ENCODE measurements around the gene FAF2.
"Not testable (repeated sequence)": the region's sequence is repeated elsewhere in the genome, so short reads cannot be mapped to it uniquely, and the experiment has no call there.

The FAF2 gene

GRCh38 chr5:176454724-176455394, 6.7 kb downstream of the FAF2 start:
- DNase-seq (ENCODE audit: low read depth in 2 of 2) = no peak

- no peak for DNase-seq (ENCODE audit: low read depth in 2 of 2)
Measured at GRCh38 chr5:176458904-176459561, 10.8 kb downstream of the FAF2 start.

GRCh38 chr5:176461349-176461748, 13.2 kb downstream of the FAF2 start:
- DNase-seq (ENCODE audit: low read depth in 2 of 2) = no peak

- DNase-seq (ENCODE audit: low read depth in 2 of 2) = no peak
Measured at GRCh38 chr5:176463113-176463764, 15.1 kb downstream of the FAF2 start.

- DNase-seq (ENCODE audit: low read depth in 2 of 2) = no peak
Measured at GRCh38 chr5:176466245-176466871, 18.2 kb downstream of the FAF2 start.

GRCh38 chr5:176469296-176469695, 21.1 kb downstream of the FAF2 start:
- no peak for DNase-seq (ENCODE audit: low read depth in 2 of 2)

GRCh38 chr5:176470539-176470938, 22.4 kb downstream of the FAF2 start:
- no peak for DNase-seq (ENCODE audit: low read depth in 2 of 2)

- no peak for DNase-seq (ENCODE audit: low read depth in 2 of 2)
Measured at GRCh38 chr5:176471098-176471497, 22.9 kb downstream of the FAF2 start.

- DNase-seq (ENCODE audit: low read depth in 2 of 2) = no peak
Measured at GRCh38 chr5:176473335-176474006, 25.3 kb downstream of the FAF2 start.

GRCh38 chr5:176474476-176474875, 26.3 kb downstream of the FAF2 start:
- no peak for DNase-seq (ENCODE audit: low read depth in 2 of 2)

- DNase-seq (ENCODE audit: low read depth in 2 of 2) = no peak
Measured at GRCh38 chr5:176481711-176482110, 33.5 kb downstream of the FAF2 start.

GRCh38 chr5:176485176-176485575, 37.0 kb downstream of the FAF2 start:
- DNase-seq (ENCODE audit: low read depth in 2 of 2) = no peak

- no peak for DNase-seq (ENCODE audit: low read depth in 2 of 2)
Measured at GRCh38 chr5:176486189-176486757, 38.1 kb downstream of the FAF2 start.

GRCh38 chr5:176487160-176487559, 39.0 kb downstream of the FAF2 start:
- DNase-seq (ENCODE audit: low read depth in 2 of 2) = not testable (repeated sequence)

- no peak for DNase-seq (ENCODE audit: low read depth in 2 of 2)
Measured at GRCh38 chr5:176489077-176489476, 40.9 kb downstream of the FAF2 start.

- no peak for DNase-seq (ENCODE audit: low read depth in 2 of 2)
Measured at GRCh38 chr5:176490301-176490700, 42.1 kb downstream of the FAF2 start.

GRCh38 chr5:176491101-176491502, 42.9 kb downstream of the FAF2 start:
- DNase-seq (ENCODE audit: low read depth in 2 of 2) = no peak

- no peak for DNase-seq (ENCODE audit: low read depth in 2 of 2)
Measured at GRCh38 chr5:176491901-176492300, 43.7 kb downstream of the FAF2 start.

- no peak for DNase-seq (ENCODE audit: low read depth in 2 of 2)
Measured at GRCh38 chr5:176492431-176492830, 44.2 kb downstream of the FAF2 start.

GRCh38 chr5:176497852-176498251, 49.7 kb downstream of the FAF2 start:
- DNase-seq (ENCODE audit: low read depth in 2 of 2) = no peak

GRCh38 chr5:176499273-176499672, 51.1 kb downstream of the FAF2 start:
- no peak for DNase-seq (ENCODE audit: low read depth in 2 of 2)

- DNase-seq (ENCODE audit: low read depth in 2 of 2) = no peak
Measured at GRCh38 chr5:176500511-176500910, 52.3 kb downstream of the FAF2 start.
